Tibial nerve (tissue), 4 donors: ENCODE measurements around the gene HSDL2.

Experiments
- EP300 ChIP-seq, 2 donors: sonication (generic); formaldehyde crosslinking; IDR thresholded peaks; one replicate each; pipeline ENCODE4 v1.6.1; 2017; ENCODE audit warnings: antibody characterized with exemption in 2 of 2, mild to moderate bottlenecking in 1 of 2
- TF ChIP-seq, protein P1 (sequence below), 5 experiments: fragments of 200-600 bp in 3 of 5; fragments of 450-650 bp in 2 of 5; sonication (generic) in 3 of 5; IDR thresholded peaks; one replicate each; pipeline ENCODE4 v1.5.1; 2016 to 2019; ENCODE audit warnings: antibody characterized with exemption in 5 of 5, mild to moderate bottlenecking in 3 of 5, moderate library complexity in 2 of 5

DNA sequence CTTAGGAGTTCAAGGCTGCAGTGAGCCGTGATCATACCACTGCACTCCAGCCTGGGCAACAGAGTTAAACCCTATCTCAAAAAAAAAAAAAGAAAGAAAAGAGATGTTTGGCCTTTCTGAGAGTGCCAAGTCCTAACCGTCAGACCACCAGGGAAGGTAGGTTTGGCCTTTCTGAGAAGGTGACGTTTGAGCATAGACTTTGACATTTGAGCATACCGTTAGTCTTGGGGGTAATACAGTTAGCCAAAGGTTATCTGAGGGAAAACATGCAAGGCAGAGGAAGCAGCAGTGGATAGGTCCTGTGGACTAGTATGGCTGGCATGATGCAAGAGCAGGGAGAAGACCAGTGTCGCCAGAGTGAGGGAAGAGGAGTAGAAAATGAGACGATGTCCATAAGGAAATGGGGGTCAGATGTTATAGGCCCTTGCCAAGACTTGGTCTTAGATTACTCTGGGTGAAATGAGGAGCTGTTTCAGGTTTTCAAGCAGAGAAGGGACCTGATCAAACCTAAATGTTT lies 50.2 kb downstream of the HSDL2 start:
- TF ChIP-seq EP300 (IDR thresholded peaks at IDR 0.05), result no peak
- TF ChIP-seq, protein P1, sequence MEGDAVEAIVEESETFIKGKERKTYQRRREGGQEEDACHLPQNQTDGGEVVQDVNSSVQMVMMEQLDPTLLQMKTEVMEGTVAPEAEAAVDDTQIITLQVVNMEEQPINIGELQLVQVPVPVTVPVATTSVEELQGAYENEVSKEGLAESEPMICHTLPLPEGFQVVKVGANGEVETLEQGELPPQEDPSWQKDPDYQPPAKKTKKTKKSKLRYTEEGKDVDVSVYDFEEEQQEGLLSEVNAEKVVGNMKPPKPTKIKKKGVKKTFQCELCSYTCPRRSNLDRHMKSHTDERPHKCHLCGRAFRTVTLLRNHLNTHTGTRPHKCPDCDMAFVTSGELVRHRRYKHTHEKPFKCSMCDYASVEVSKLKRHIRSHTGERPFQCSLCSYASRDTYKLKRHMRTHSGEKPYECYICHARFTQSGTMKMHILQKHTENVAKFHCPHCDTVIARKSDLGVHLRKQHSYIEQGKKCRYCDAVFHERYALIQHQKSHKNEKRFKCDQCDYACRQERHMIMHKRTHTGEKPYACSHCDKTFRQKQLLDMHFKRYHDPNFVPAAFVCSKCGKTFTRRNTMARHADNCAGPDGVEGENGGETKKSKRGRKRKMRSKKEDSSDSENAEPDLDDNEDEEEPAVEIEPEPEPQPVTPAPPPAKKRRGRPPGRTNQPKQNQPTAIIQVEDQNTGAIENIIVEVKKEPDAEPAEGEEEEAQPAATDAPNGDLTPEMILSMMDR (IDR thresholded peaks at IDR 0.05), result no peak
